OCI-LY7 (cell line): ENCODE data around the gene CAMK4. TPM values are rescaled to one million over a fixed set of nuclear protein-coding genes. Genes with fewer than 3 reads are reported as not detected.

Source experiments
- BruUV-seq: library from RNA; stranded (reverse); fragments of 400-500 nt; replicated peaks from 2 replicates; lab custom pipeline; 2021; lab: Mats Ljungman, UMichigan
- CTCF ChIA-PET: fragments of 300-600 bp; sonication (Branson Sonifier 250); formaldehyde crosslinking; loops from one replicate; lab custom pipeline; 2022; ENCODE audit warnings: antibody characterized with exemption; ENCODE audit not compliant: unreplicated experiment; lab: Charles Lee
- POLR2A ChIA-PET: fragments of 300-600 bp; sonication (Branson Sonifier 250); formaldehyde crosslinking; loops from one replicate; lab custom pipeline; 2022; ENCODE audit warnings: antibody characterized with exemption; lab: Charles Lee
- DNase-seq: peaks from one replicate; pipeline ENCODE4 v3.0.0-alpha.2; 2015; ENCODE audit warnings: low spot score
- H2AFZ ChIP-seq: fragments of 200-600 bp; sonication (generic), shearing (Covaris generic); 2 replicates; pipeline ENCODE4 v1.6.1; 2014; ENCODE audit warnings: mild to moderate bottlenecking, antibody characterized with exemption, low read length, moderate library complexity
- H3K27ac ChIP-seq: fragments of 200-600 bp; sonication (generic); 2 replicates; pipeline ENCODE4 v1.5.1; 2014; ENCODE audit warnings: mixed run types, low read depth, mild to moderate bottlenecking, moderate library complexity, low read length, inconsistent platforms; ENCODE audit not compliant: poor library complexity, severe bottlenecking
- H3K36me3 ChIP-seq: fragments of 200-600 bp; sonication (generic); 2 replicates; pipeline ENCODE4 v1.6.1; 2014; ENCODE audit warnings: mild to moderate bottlenecking, antibody characterized with exemption, low read length, moderate library complexity, mixed read lengths; ENCODE audit not compliant: insufficient read depth
- H3K4me1 ChIP-seq: fragments of 200-600 bp; sonication (generic); 2 replicates; pipeline ENCODE4 v1.5.1; 2014; ENCODE audit warnings: mild to moderate bottlenecking, low read length; ENCODE audit not compliant: insufficient read depth, poor library complexity, severe bottlenecking
- H3K4me2 ChIP-seq: fragments of 200-600 bp; sonication (generic); 2 replicates; pipeline ENCODE4 v1.6.1; 2014; ENCODE audit warnings: mild to moderate bottlenecking, low read length
- H3K4me3 ChIP-seq: fragments of 200-600 bp; sonication (generic); 2 replicates; pipeline ENCODE4 v1.5.1; 2014; ENCODE audit warnings: mild to moderate bottlenecking, low read depth, low read length; ENCODE audit not compliant: poor library complexity, severe bottlenecking
- H3K79me2 ChIP-seq: fragments of 200-600 bp; sonication (generic); 2 replicates; pipeline ENCODE4 v1.6.1; 2016; ENCODE audit warnings: low read depth, mild to moderate bottlenecking, low read length, moderate library complexity, mixed read lengths; ENCODE audit not compliant: insufficient read depth
- H3K9me2 ChIP-seq: fragments of 200-600 bp; sonication (generic); 2 replicates; pipeline ENCODE4 v1.6.1; 2016; ENCODE audit warnings: mild to moderate bottlenecking, low read length, mixed read lengths; ENCODE audit not compliant: insufficient read depth
- H3K9me3 ChIP-seq: fragments of 200-600 bp; sonication (generic); 2 replicates; pipeline ENCODE4 v1.6.1; 2014; ENCODE audit warnings: mild to moderate bottlenecking, mixed run types, low read length, mixed read lengths
- H4K20me1 ChIP-seq: fragments of 200-600 bp; sonication (generic); 2 replicates; pipeline ENCODE4 v1.6.1; 2014; ENCODE audit warnings: mild to moderate bottlenecking, antibody characterized with exemption, low read length, moderate library complexity, mixed read lengths; ENCODE audit not compliant: insufficient read depth
- EZH2phosphoT487 ChIP-seq: fragments of 200-600 bp; sonication (generic); IDR thresholded peaks from 2 replicates; pipeline ENCODE4 v1.6.1; 2018; ENCODE audit warnings: low read depth, borderline replicate concordance, mild to moderate bottlenecking, mixed run types, antibody characterized with exemption, low read length, moderate library complexity, mixed read lengths
- intact Hi-C: fragments of 100-400 bp; cut with micrococcal nuclease; formaldehyde crosslinking; loops from one replicate; pipeline ENCODE4 v1.10.0; 2022; ENCODE audit not compliant: unreplicated experiment
- total RNA-seq, 2 experiments: library from RNA; depleted of rRNA in 1 of 2; stranded (reverse); fragments of >200 nt in 1 of 2; shearing (Covaris generic) in 1 of 2; gene quantifications; 2 replicates each; pipeline ENCODE4 v1.2.3, GENCODE V29; 2014 to 2022
- TF ChIP-seq, protein P1 (sequence below): fragments of 200-600 bp; sonication (generic); conservative IDR thresholded peaks from 2 replicates; pipeline ENCODE4 v1.5.1; 2014; ENCODE audit warnings: mild to moderate bottlenecking, antibody characterized with exemption, low read length, moderate library complexity, mixed read lengths

The CAMK4 gene
- total RNA-seq, 2 experiments from 2014 or later, result 25.4 to 40.2 TPM

GRCh38 chr5:111389390-111390082, 165.4 kb downstream of the CAMK4 start:
- Histone ChIP-seq H3K27ac (no peak overlapping the region), H4K20me1 (no peaks in the 10 kb centered on the region), H3K4me3 (no peak overlapping the region), H3K4me2 (no peak overlapping the region), H2AFZ (no peak overlapping the region), H3K79me2 (no peaks in the 10 kb centered on the region), H3K9me2 (no peaks in the 10 kb centered on the region), H3K9me3 (no peaks in the 10 kb centered on the region), H3K4me1 (no peaks in the 10 kb centered on the region), H3K36me3 (no peaks in the 10 kb centered on the region)
- DNase-seq, result no peak
- CTCF ChIA-PET, result no interaction called here
- no TSS peak for BruUV-seq
- TF ChIP-seq, protein P1, sequence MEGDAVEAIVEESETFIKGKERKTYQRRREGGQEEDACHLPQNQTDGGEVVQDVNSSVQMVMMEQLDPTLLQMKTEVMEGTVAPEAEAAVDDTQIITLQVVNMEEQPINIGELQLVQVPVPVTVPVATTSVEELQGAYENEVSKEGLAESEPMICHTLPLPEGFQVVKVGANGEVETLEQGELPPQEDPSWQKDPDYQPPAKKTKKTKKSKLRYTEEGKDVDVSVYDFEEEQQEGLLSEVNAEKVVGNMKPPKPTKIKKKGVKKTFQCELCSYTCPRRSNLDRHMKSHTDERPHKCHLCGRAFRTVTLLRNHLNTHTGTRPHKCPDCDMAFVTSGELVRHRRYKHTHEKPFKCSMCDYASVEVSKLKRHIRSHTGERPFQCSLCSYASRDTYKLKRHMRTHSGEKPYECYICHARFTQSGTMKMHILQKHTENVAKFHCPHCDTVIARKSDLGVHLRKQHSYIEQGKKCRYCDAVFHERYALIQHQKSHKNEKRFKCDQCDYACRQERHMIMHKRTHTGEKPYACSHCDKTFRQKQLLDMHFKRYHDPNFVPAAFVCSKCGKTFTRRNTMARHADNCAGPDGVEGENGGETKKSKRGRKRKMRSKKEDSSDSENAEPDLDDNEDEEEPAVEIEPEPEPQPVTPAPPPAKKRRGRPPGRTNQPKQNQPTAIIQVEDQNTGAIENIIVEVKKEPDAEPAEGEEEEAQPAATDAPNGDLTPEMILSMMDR, result no peak
- no peak for TF ChIP-seq EZH2phosphoT487
- POLR2A ChIA-PET, result interaction anchor here (1.0 kb wide), 1 partner anchor 75 kb away, joined by 3 read pairs; no protein-coding TSS in a partner anchor
- intact Hi-C loops, result no loop called here

- intact Hi-C loops, result no loop called here
- Histone ChIP-seq H3K27ac (no peak overlapping the region), H3K4me1 (no peaks in the 10 kb centered on the region), H3K4me3 (no peak overlapping the region), H3K4me2 (no peak overlapping the region), H2AFZ (no peak overlapping the region), H3K9me3 (no peaks in the 10 kb centered on the region), H3K79me2 (no peaks in the 10 kb centered on the region), H3K36me3 (no peaks in the 10 kb centered on the region), H3K9me2 (no peaks in the 10 kb centered on the region), H4K20me1 (no peaks in the 10 kb centered on the region)
- ChIA-PET CTCF (no interaction called here), POLR2A (interaction anchor here (0.6 kb wide), 1 partner anchor 907 kb away, joined by 3 read pairs; no protein-coding TSS in a partner anchor)
- TF ChIP-seq, protein P1, result no peak
- TF ChIP-seq EZH2phosphoT487, result no peak
- BruUV-seq, result no TSS peak
- DNase-seq, result no peak
These were observed 168.0 kb downstream of the CAMK4 start for GRCh38 chr5:111392181-111392580.

DNA sequence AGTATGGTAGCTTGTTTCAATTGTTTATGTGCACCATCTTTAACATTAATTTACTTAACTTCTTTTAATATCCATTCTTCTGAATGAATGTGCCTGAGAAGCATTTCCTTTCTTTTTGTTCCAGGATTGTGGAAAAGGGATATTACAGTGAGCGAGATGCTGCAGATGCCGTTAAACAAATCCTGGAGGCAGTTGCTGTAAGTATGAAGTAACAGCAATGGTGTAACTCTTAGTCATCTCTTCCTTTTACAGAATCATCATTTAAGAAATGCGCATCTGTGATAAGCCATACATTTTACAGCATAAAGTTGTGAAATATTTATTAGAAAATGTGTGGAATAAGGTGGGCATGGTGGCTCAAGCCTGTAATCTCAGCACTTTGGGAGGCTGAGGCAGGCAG, 170.4 kb downstream of the CAMK4 start:
- Histone ChIP-seq H3K79me2 (no peaks in the 10 kb centered on the region), H2AFZ (no peak overlapping the region), H3K9me2 (no peaks in the 10 kb centered on the region), H3K4me3 (no peak overlapping the region), H3K4me1 (no peaks in the 10 kb centered on the region), H4K20me1 (no peaks in the 10 kb centered on the region), H3K4me2 (no peak overlapping the region), H3K27ac (no peak overlapping the region), H3K36me3 (no peaks in the 10 kb centered on the region), H3K9me3 (no peaks in the 10 kb centered on the region)
- no peak for DNase-seq
- no TSS peak for BruUV-seq
- TF ChIP-seq, protein P1, result no peak
- TF ChIP-seq EZH2phosphoT487, result no peak
- POLR2A ChIA-PET, result no interaction called here
- CTCF ChIA-PET, result interaction anchor here (1.0 kb wide), 1 partner anchor 45 kb away, joined by 3 read pairs; no protein-coding TSS in a partner anchor
- intact Hi-C loops, result no loop called here
